Right lobe of liver (tissue), 4 donors: Measurements from ENCODE around the gene BRAP.

Experiments used
- CTCF ChIP-seq, 4 donors: fragments of 200-600 bp in 3 of 4; fragments of 450-650 bp in 1 of 4; IDR thresholded peaks; one replicate each; pipeline versions ENCODE4 v1.5.1 to v1.8.0; 2016 to 2022; ENCODE audit warnings: antibody characterized with exemption in 4 of 4, mild to moderate bottlenecking in 2 of 4
- POLR2A ChIP-seq: fragments of 450-650 bp; IDR thresholded peaks from one replicate; pipeline ENCODE4 v1.6.1; 2017; ENCODE audit warnings: antibody characterized with exemption, mild to moderate bottlenecking
- donor health status: DM: no; HTN: no; CAD: no.
- donor health status: DM: no; HTN: no; CAD: no.
- donor health status: DM: no; HTN: yes; CAD: no.

- TF ChIP-seq CTCF (IDR thresholded peaks at IDR 0.05): no peak
- TF ChIP-seq POLR2A: peak; percentile 30
Observed at GRCh38 chr12:111705672-111706071, 19.9 kb upstream of the BRAP start.
